ENCODE results near the gene PPP2R2B. TPM values are rescaled to one million over a fixed set of nuclear protein-coding genes. Genes with fewer than 3 reads are reported as not detected.

The PPP2R2B gene
- total RNA-seq, 4 donors from 2014 or later = 0.53 to 2.0 (median 1.1) TPM

DNA sequence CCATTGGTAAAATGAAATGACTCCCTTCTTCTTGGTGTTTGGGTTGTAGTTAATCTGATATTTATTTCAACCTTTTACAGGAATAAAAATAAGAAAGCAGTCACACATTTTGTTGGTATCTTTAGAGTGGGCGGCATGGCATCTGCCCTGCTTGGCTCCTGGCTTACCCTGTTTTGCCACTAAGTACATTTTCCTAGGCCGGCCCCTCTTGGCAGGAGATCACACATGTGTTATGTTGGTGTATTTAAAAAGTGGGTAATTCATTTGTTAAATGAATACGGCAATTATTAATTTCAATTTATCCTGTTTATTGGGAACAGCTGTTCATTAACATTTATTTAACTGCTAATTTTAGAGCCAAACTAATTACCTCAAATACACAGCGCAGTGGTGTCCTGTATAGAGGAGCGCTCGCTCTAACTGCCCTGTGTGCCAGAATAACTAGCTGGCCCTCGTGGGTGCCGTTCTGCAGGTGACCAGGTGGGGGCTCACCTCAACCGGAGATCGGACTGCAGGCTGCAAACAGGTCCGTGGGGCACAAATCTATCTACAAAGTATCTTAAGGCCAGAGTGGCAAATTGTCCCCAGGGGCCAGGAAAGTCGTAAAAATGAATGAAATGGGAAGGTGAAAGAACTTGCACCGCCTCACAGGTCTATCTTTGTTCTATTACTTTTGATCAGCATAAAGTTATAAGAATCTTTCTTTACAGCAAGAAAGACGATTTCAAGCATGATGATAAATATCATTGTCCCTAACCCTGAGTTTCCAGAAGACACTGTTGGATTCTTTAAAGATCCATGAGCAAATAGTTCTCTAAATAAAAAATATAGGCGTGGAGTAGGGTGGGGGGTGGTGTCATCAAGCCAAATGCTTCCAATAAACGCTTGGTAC lies 336.4 kb downstream of the PPP2R2B start:
- H3K9me3 ChIP-seq = no peaks in the 10 kb centered on the region
- DNase-seq = no peak
- peaks cover 0 to 43% (median 0%) of the 10 kb centered on the region in 4 donors for H3K27me3 ChIP-seq
- TF ChIP-seq, protein P1, sequence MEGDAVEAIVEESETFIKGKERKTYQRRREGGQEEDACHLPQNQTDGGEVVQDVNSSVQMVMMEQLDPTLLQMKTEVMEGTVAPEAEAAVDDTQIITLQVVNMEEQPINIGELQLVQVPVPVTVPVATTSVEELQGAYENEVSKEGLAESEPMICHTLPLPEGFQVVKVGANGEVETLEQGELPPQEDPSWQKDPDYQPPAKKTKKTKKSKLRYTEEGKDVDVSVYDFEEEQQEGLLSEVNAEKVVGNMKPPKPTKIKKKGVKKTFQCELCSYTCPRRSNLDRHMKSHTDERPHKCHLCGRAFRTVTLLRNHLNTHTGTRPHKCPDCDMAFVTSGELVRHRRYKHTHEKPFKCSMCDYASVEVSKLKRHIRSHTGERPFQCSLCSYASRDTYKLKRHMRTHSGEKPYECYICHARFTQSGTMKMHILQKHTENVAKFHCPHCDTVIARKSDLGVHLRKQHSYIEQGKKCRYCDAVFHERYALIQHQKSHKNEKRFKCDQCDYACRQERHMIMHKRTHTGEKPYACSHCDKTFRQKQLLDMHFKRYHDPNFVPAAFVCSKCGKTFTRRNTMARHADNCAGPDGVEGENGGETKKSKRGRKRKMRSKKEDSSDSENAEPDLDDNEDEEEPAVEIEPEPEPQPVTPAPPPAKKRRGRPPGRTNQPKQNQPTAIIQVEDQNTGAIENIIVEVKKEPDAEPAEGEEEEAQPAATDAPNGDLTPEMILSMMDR (IDR thresholded peaks at IDR 0.05) = peak; percentile 51 to 91 (median 80)
- no peak for TF ChIP-seq POLR2A (IDR thresholded peaks at IDR 0.05)
- no peak overlapping the region for H3K27ac ChIP-seq
- WGBS, 2 donors = 24 to 29% methylated on average over 13 to 15 of the region's 16 CpGs
- no peaks in the 10 kb centered on the region for H3K36me3 ChIP-seq
- peaks cover 0 to 17% (median 0%) of the 10 kb centered on the region in 3 donors for H3K4me1 ChIP-seq
- no peak overlapping the region for H3K4me3 ChIP-seq
- intact Hi-C loops (cut with DNase I) = loop anchor here (5.0 kb wide), 1 partner anchor 425 kb away; no protein-coding TSS in a partner anchor

DNA sequence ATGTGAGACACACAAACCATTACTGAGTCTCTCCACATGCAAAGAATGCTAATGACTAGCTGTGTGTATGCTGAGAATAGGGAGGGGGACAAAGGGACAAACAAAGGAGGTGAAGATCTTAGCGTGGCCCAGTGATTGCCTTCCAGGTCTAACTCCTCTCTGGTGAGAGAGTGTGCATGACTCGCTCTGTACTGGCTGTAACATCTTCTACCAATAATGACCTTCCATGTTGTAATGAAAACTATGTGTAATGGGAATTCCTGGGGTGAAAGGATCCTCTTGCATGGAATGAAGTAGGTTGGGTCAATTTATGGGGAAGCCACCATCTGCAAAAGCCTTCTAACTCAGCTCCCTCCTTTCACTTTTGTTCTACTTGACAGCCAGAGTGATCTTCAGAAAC lies 338.1 kb downstream of the PPP2R2B start:
- Histone ChIP-seq H3K4me1 (peaks cover 0 to 17% (median 0%) of the 10 kb centered on the region in 3 donors), H3K27me3 (peaks cover 0 to 45% (median 0%) of the 10 kb centered on the region in 4 donors), H3K4me3 (no peak overlapping the region), H3K9me3 (no peaks in the 10 kb centered on the region), H3K27ac (no peak overlapping the region), H3K36me3 (no peaks in the 10 kb centered on the region)
- no peak for DNase-seq
- no peak for TF ChIP-seq POLR2A (IDR thresholded peaks at IDR 0.05)
- TF ChIP-seq, protein P1 (IDR thresholded peaks at IDR 0.05) = no peak
- intact Hi-C loops (cut with DNase I) = loop anchor here (5.0 kb wide), 1 partner anchor 427 kb away; no protein-coding TSS in a partner anchor
- 50 to 53% methylated on average over 2 of the region's 2 CpGs for WGBS, 2 donors

DNA sequence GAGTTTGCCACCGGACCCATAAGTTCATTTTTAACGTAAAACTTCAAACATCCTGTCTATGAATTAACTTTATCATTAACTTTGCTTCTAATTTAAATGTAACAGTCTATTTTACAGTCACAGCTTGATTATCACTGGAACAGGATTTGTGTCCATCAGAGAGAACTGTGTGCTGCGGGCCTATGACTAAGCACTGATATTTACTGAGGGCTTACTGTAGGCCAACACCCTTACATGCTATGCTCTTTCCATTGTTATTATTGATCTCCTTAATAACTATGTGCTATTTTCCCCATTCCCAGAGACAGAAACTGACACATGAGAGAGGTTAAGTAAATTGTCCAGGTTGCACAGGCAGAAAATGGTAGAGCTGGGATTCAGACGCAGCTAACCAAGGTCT lies 338.6 kb downstream of the PPP2R2B start:
- Histone ChIP-seq H3K27ac (no peak overlapping the region), H3K9me3 (no peaks in the 10 kb centered on the region), H3K4me3 (no peak overlapping the region), H3K4me1 (peaks cover 0 to 17% (median 0%) of the 10 kb centered on the region in 3 donors), H3K27me3 (peaks cover 0 to 42% (median 0%) of the 10 kb centered on the region in 4 donors), H3K36me3 (no peaks in the 10 kb centered on the region)
- TF ChIP-seq, protein P1 (IDR thresholded peaks at IDR 0.05) = no peak
- TF ChIP-seq POLR2A (IDR thresholded peaks at IDR 0.05) = no peak
- 47 to 60% methylated on average over 4 of the region's 4 CpGs for WGBS, 2 donors
- intact Hi-C loops (cut with DNase I) = loop anchor here (5.0 kb wide), 1 partner anchor 427 kb away; no protein-coding TSS in a partner anchor
- no peak for DNase-seq

DNA sequence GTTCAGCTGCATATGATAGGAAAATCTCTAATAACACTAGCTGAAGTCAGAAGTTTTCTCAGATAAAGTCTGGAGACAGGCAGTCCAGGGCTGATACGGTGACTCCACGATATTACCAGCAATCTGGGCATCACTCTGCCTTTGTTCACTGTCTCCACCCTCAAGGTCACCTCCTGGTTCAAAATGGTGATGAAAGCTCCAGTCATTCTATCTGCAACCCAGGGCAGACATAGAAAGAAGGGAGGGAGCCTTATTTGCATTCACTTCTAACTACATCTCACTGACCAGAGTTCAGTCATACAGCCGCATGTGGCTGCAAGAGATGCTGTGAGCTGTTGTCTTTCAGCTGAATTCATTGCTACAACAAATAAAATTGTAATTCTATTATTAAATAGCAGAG lies 340.1 kb downstream of the PPP2R2B start:
- Histone ChIP-seq H3K27me3 (peaks cover 0 to 42% (median 0%) of the 10 kb centered on the region in 4 donors), H3K9me3 (no peaks in the 10 kb centered on the region), H3K4me3 (no peak overlapping the region), H3K27ac (no peak overlapping the region), H3K36me3 (no peaks in the 10 kb centered on the region), H3K4me1 (peaks cover 0 to 17% (median 0%) of the 10 kb centered on the region in 3 donors)
- no peak for DNase-seq
- WGBS, 2 donors = 87 to 91% methylated on average over 3 of the region's 3 CpGs
- TF ChIP-seq POLR2A (IDR thresholded peaks at IDR 0.05) = no peak
- TF ChIP-seq, protein P1 (IDR thresholded peaks at IDR 0.05) = no peak
- intact Hi-C loops (cut with DNase I) = no loop called here

DNA sequence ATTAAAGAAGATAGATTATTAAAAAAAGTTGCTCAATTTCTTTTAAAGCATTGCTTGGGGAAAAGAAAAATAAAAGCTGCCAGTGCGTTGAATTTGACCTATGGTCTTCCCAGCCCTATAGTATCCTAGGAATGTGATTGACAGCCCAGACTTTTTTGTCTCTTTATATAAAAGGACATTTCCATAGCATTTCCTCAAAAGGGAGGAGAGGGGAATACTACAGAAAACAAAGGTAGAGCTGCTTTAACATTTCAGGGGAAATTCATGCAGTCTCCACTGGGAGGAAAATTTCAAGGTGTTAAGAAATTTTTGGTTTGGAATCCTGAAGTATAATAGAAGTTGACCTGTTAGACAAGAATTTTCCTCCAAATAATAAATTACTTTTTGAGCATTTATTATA lies 344.7 kb downstream of the PPP2R2B start:
- H3K4me1 ChIP-seq = no peaks in the 10 kb centered on the region
- TF ChIP-seq, protein P1 (IDR thresholded peaks at IDR 0.05) = no peak
- no peak for TF ChIP-seq POLR2A (IDR thresholded peaks at IDR 0.05)
- no peak overlapping the region for H3K4me3 ChIP-seq
- DNase-seq = no peak
- no peak overlapping the region for H3K27ac ChIP-seq
- H3K36me3 ChIP-seq = no peaks in the 10 kb centered on the region
- intact Hi-C loops (cut with DNase I) = no loop called here
- WGBS, 2 donors = 0% methylated on average over 1 of the region's 1 CpG
- no peaks in the 10 kb centered on the region for H3K9me3 ChIP-seq
- H3K27me3 ChIP-seq = peaks cover 0 to 23% (median 0%) of the 10 kb centered on the region in 4 donors

Data from esophagus squamous epithelium (tissue), 5 donors.